HUES48 (cell line): ENCODE results near the gene SKP1.

Experiments used
- H3K27ac ChIP-seq: one replicate; pipeline ENCODE4 v1.7.0; 2013; ENCODE audit warnings: low read depth, low read length, inconsistent platforms
- H3K27me3 ChIP-seq: 2 replicates; pipeline ENCODE4 v1.6.1; 2013; ENCODE audit warnings: mild to moderate bottlenecking, low read length; ENCODE audit not compliant: control insufficient read depth, insufficient read depth
- H3K36me3 ChIP-seq: 2 replicates; pipeline ENCODE4 v1.6.1; 2013; ENCODE audit warnings: low read length; ENCODE audit not compliant: control insufficient read depth, insufficient read depth
- H3K4me1 ChIP-seq: 2 replicates; pipeline ENCODE4 v1.6.1; 2013; ENCODE audit warnings: mild to moderate bottlenecking, low read length; ENCODE audit not compliant: control insufficient read depth, insufficient read depth
- H3K4me3 ChIP-seq: 2 replicates; pipeline ENCODE4 v1.5.1; 2013; ENCODE audit warnings: mild to moderate bottlenecking, low read depth, low read length
- H3K9ac ChIP-seq: 2 replicates; pipeline ENCODE4 v1.6.1; 2013; ENCODE audit warnings: mild to moderate bottlenecking, low read depth, low read length, moderate library complexity
- H3K9me3 ChIP-seq: 2 replicates; pipeline ENCODE4 v1.6.1; 2013; ENCODE audit warnings: low read length; ENCODE audit not compliant: control insufficient read depth, insufficient read depth

Gene SKP1

GRCh38 chr5:134141331-134142050 lies 35.3 kb downstream of the SKP1 start:
- peaks cover 7% of the 10 kb centered on the region for H3K4me1 ChIP-seq
- H3K27ac ChIP-seq = no peak overlapping the region
- peaks cover 67% of the 10 kb centered on the region for H3K36me3 ChIP-seq
- no peaks in the 10 kb centered on the region for H3K27me3 ChIP-seq
- no peak overlapping the region for H3K4me3 ChIP-seq
- no peak overlapping the region for H3K9ac ChIP-seq
- H3K9me3 ChIP-seq = no peaks in the 10 kb centered on the region

- peaks cover 7% of the 10 kb centered on the region for H3K4me1 ChIP-seq
- H3K4me3 ChIP-seq = no peak overlapping the region
- H3K36me3 ChIP-seq = peaks cover 66% of the 10 kb centered on the region
- no peaks in the 10 kb centered on the region for H3K9me3 ChIP-seq
- no peak overlapping the region for H3K9ac ChIP-seq
- H3K27me3 ChIP-seq = no peaks in the 10 kb centered on the region
- peak overlapping the region; percentile 7 for H3K27ac ChIP-seq
These were observed 36.1 kb downstream of the SKP1 start for GRCh38 chr5:134140530-134141201.

- peaks cover 59% of the 10 kb centered on the region for H3K36me3 ChIP-seq
- H3K27ac ChIP-seq = peak overlapping the region; percentile 7
- no peak overlapping the region for H3K9ac ChIP-seq
These were observed 36.8 kb downstream of the SKP1 start for GRCh38 chr5:134139891-134140469.

GRCh38 chr5:134139377-134139851 lies 37.3 kb downstream of the SKP1 start:
- H3K27ac ChIP-seq = no peak overlapping the region

More at GRCh38 chr5:134139891-134140469, 36.8 kb downstream of the SKP1 start:
- no peaks in the 10 kb centered on the region for H3K27me3 ChIP-seq
- H3K4me3 ChIP-seq = no peak overlapping the region
- no peaks in the 10 kb centered on the region for H3K9me3 ChIP-seq
- peaks cover 7% of the 10 kb centered on the region for H3K4me1 ChIP-seq

GRCh38 chr5:134138416-134139376 lies 38.1 kb downstream of the SKP1 start:
- H3K4me3 ChIP-seq = no peak overlapping the region
- no peak overlapping the region for H3K27ac ChIP-seq
- H3K27me3 ChIP-seq = no peaks in the 10 kb centered on the region
- no peak overlapping the region for H3K9ac ChIP-seq
- peaks cover 7% of the 10 kb centered on the region for H3K4me1 ChIP-seq
- H3K36me3 ChIP-seq = peaks cover 53% of the 10 kb centered on the region
- H3K9me3 ChIP-seq = no peaks in the 10 kb centered on the region

More at GRCh38 chr5:134139377-134139851, 37.3 kb downstream of the SKP1 start:
- Histone ChIP-seq H3K9me3 (no peaks in the 10 kb centered on the region), H3K9ac (no peak overlapping the region), H3K4me3 (no peak overlapping the region), H3K27me3 (no peaks in the 10 kb centered on the region), H3K36me3 (peaks cover 56% of the 10 kb centered on the region), H3K4me1 (peaks cover 7% of the 10 kb centered on the region)

- Histone ChIP-seq H3K36me3 (peaks cover 40% of the 10 kb centered on the region), H3K9ac (no peak overlapping the region), H3K27ac (no peak overlapping the region)
These were observed 40.0 kb downstream of the SKP1 start for GRCh38 chr5:134136771-134137170.

GRCh38 chr5:134136221-134136631 lies 40.5 kb downstream of the SKP1 start:
- no peak overlapping the region for H3K9ac ChIP-seq
- H3K27me3 ChIP-seq = no peaks in the 10 kb centered on the region
- H3K9me3 ChIP-seq = no peaks in the 10 kb centered on the region
- H3K4me1 ChIP-seq = peaks cover 7% of the 10 kb centered on the region
- no peak overlapping the region for H3K4me3 ChIP-seq
- H3K27ac ChIP-seq = no peak overlapping the region
- peaks cover 41% of the 10 kb centered on the region for H3K36me3 ChIP-seq

More at GRCh38 chr5:134136771-134137170, 40.0 kb downstream of the SKP1 start:
- Histone ChIP-seq H3K4me3 (no peak overlapping the region), H3K4me1 (peaks cover 7% of the 10 kb centered on the region), H3K27me3 (no peaks in the 10 kb centered on the region), H3K9me3 (no peaks in the 10 kb centered on the region)

GRCh38 chr5:134135091-134135655 lies 41.6 kb downstream of the SKP1 start:
- peaks cover 5% of the 10 kb centered on the region for H3K4me1 ChIP-seq

GRCh38 chr5:134133995-134134541 lies 42.7 kb downstream of the SKP1 start:
- H3K27me3 ChIP-seq = no peaks in the 10 kb centered on the region
- no peak overlapping the region for H3K27ac ChIP-seq
- H3K9ac ChIP-seq = no peak overlapping the region
- H3K4me1 ChIP-seq = peaks cover 4% of the 10 kb centered on the region; the same call in 1 of the 2 replicates
- H3K36me3 ChIP-seq = peaks cover 28% of the 10 kb centered on the region
- H3K9me3 ChIP-seq = no peaks in the 10 kb centered on the region
- H3K4me3 ChIP-seq = no peak overlapping the region

More at GRCh38 chr5:134135091-134135655, 41.6 kb downstream of the SKP1 start:
- Histone ChIP-seq H3K9ac (no peak overlapping the region), H3K36me3 (peaks cover 34% of the 10 kb centered on the region), H3K27ac (no peak overlapping the region), H3K9me3 (no peaks in the 10 kb centered on the region), H3K27me3 (no peaks in the 10 kb centered on the region), H3K4me3 (no peak overlapping the region)
